Measurements from ENCODE around the gene MVB12B.

DNA sequence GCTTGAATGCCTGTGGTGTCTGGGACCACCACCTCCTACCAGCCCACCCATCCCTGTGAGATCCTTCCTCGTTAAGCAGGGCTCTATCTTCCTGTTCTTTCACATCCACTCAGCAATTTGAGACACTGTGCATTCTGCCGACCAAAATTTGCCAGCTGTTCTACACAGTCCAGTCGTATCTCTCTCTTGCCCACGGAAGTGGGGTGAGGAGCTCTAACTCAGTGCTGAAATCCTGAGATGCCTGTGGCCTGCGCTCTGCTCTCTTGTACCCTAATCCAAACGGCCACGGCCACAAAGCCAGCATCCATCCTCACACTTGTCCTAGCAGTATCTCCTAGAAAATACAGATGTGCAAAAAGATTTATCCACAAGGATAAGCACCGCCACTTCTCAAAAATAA is 97.9 kb downstream of the MVB12B start:
- no peak for TF ChIP-seq POLR2A (IDR thresholded peaks at IDR 0.05)
- TF ChIP-seq, protein P1, sequence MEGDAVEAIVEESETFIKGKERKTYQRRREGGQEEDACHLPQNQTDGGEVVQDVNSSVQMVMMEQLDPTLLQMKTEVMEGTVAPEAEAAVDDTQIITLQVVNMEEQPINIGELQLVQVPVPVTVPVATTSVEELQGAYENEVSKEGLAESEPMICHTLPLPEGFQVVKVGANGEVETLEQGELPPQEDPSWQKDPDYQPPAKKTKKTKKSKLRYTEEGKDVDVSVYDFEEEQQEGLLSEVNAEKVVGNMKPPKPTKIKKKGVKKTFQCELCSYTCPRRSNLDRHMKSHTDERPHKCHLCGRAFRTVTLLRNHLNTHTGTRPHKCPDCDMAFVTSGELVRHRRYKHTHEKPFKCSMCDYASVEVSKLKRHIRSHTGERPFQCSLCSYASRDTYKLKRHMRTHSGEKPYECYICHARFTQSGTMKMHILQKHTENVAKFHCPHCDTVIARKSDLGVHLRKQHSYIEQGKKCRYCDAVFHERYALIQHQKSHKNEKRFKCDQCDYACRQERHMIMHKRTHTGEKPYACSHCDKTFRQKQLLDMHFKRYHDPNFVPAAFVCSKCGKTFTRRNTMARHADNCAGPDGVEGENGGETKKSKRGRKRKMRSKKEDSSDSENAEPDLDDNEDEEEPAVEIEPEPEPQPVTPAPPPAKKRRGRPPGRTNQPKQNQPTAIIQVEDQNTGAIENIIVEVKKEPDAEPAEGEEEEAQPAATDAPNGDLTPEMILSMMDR (IDR thresholded peaks at IDR 0.05): no peak
